VCaP (cell line): Measurements from ENCODE around the gene KCP.

ENCODE experiments used
- H3K27ac ChIP-seq: fragments of 450-650 bp; 2 replicates; pipeline ENCODE4 v1.5.1; 2017
- TF ChIP-seq, protein P1 (sequence below): fragments of 450-650 bp; conservative IDR thresholded peaks from 2 replicates; pipeline ENCODE4 v1.5.1; 2017; ENCODE audit warnings: mild to moderate bottlenecking, moderate library complexity

Gene KCP

DNA sequence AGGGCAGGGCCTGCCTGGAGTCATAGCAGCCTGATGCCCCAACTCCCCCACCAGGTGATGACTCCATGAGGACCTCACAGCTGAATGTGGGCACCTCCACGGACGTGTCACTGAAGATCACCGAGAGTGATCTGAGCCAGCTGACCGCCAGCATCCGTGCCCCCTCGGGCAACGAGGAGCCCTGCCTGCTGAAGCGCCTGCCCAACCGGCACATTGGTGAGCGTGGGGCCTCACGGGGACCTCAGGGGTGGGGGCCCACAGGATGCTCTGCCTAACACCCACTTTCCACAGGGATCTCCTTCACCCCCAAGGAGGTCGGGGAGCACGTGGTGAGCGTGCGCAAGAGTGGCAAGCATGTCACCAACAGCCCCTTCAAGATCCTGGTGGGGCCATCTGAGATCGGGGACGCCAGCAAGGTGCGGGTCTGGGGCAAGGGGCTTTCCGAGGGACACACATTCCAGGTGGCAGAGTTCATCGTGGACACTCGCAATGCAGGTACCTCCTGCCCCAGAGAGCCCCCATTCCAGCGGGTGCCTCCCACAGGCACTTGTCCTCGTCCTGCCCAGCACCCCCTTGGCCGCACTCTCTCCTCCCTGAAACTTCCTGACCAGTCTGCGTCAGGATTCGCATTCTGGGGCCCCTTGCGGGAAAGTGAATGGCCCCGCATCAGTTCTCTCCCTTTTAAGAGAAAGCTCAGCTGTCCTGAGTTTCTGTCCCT lies 57.8 kb downstream of the KCP start:
- H3K27ac ChIP-seq, result no peak overlapping the region
- TF ChIP-seq, protein P1, sequence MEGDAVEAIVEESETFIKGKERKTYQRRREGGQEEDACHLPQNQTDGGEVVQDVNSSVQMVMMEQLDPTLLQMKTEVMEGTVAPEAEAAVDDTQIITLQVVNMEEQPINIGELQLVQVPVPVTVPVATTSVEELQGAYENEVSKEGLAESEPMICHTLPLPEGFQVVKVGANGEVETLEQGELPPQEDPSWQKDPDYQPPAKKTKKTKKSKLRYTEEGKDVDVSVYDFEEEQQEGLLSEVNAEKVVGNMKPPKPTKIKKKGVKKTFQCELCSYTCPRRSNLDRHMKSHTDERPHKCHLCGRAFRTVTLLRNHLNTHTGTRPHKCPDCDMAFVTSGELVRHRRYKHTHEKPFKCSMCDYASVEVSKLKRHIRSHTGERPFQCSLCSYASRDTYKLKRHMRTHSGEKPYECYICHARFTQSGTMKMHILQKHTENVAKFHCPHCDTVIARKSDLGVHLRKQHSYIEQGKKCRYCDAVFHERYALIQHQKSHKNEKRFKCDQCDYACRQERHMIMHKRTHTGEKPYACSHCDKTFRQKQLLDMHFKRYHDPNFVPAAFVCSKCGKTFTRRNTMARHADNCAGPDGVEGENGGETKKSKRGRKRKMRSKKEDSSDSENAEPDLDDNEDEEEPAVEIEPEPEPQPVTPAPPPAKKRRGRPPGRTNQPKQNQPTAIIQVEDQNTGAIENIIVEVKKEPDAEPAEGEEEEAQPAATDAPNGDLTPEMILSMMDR, result no peak

DNA sequence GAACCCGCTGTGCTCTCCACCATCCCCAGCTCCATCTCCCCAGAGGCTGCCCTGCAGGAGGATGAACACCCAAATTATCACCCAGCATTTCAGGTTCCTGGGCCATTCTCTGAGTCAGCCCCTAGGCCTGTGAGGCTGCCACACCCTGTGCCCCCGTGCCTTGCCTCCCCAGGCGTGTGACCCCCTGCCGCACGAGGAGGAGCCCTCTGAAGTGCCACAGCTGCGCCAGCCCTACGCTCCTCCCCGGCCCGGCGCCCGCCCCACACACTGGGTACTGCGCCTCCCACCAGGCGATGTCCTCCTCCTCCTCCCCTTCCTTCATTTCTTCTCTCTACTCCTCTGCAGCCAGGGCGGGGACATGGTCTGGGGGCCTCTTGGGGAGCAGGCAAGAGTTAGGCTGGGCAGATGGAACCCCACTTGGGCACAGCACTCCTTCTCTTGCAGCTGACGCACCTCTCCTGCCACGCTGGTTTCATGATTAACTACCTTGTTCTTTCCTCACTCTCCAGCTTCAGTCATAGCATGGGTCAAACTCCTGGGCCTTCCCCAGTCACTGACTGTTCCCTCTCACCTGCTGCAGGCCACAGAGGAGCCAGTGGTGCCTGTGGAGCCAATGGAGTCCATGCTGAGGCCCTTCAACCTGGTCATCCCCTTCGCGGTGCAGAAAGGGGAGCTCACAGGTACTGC lies 60.6 kb downstream of the KCP start:
- TF ChIP-seq, protein P1, result no peak
- no peak overlapping the region for H3K27ac ChIP-seq

DNA sequence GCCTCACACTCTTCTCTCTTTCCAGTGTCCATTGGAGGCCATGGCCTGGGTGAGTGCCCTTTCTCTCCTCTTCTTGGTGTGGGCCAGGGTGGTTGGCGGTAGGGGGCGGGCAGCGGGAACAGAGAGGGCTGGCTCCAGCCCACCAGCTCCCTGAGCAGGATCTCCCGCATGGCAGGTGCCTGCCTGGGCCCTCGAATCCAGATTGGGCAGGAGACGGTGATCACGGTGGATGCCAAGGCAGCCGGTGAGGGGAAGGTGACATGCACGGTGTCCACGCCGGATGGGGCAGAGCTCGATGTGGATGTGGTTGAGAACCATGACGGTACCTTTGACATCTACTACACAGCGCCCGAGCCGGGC lies 61.4 kb downstream of the KCP start:
- H3K27ac ChIP-seq, result no peak overlapping the region
- TF ChIP-seq, protein P1, result no peak

DNA sequence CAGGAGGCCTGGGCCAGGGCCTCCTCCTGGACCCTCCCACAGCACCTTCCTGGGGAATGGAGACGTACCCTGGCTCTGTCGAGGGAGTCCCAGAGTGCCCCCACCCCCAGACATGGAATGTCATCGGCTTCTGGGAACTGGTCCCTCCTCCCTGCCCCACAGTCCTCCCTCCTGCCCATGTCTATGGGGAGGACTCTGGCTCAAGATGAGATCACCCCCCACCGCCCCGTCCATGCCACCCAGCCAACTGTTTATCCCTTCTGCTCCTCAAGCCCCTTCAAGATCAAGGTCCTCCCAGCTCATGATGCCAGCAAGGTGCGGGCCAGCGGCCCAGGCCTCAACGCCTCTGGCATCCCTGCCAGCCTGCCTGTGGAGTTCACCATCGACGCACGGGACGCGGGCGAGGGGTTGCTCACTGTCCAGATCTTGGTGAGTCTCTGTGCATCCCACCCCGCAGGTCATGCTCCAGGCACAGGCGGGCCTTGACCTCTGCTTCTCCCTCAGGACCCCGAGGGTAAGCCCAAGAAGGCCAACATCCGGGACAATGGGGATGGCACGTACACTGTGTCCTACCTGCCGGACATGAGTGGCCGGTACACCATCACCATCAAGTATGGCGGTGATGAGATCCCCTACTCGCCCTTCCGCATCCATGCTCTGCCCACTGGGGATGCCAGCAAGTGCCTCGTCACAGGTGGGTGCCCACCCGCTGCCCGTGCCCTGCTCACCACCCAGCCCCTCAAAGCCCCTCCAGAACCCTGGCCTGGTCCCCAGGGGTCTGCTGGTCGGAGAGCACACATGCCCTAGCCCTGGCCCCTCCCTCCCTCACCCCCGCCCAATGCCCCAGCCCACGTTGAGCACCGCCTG lies 62.0 kb downstream of the KCP start:
- H3K27ac ChIP-seq, result no peak overlapping the region
- TF ChIP-seq, protein P1, result no peak

DNA sequence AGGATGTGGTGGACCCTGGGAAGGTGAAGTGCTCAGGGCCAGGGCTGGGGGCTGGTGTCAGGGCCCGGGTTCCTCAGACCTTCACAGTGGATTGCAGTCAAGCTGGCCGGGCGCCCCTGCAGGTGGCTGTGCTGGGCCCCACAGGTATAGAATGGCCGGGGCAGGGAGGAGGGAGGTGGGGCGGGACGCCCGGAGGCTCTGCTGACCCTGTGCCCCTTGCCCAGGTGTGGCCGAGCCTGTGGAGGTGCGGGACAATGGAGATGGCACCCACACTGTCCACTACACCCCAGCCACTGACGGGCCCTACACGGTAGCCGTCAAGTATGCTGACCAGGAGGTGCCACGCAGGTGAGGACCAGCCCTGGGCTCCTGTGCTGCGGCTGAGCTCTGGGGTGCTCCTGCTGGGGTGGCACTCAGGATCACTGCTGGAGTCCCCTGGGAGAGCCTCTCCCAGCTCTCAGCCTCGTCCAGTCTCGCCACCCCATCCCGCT lies 62.7 kb downstream of the KCP start:
- no peak overlapping the region for H3K27ac ChIP-seq
- TF ChIP-seq, protein P1, result no peak

DNA sequence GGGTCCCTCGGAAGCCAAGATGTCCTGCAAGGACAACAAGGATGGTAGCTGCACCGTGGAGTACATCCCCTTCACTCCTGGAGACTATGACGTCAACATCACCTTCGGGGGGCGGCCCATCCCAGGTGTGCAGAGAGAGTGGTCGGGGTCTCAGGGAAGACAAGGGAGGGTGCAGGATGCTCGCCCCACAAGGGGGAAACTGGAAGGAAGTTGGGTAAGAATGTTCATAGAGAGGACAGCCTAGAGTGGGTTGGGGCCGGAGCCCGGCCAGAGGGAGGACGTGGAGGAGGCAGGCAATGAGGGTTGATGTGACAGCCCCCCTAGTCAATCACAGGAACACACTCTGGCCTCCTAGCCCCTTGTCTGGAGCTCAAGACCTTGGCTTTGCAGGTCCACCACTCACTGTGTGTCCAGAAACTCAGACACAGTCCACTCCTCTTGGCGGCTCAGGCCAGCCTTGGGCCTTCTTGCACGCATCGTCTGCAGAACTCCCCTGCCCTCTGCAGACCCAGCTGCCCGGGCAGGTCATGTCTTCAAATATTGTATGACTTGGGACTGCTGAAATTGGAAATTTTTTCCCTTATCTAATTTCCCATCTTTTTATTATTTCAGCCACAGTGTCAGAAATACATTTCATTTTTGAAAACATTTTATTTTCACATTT lies 63.6 kb downstream of the KCP start:
- TF ChIP-seq, protein P1, result no peak
- H3K27ac ChIP-seq, result no peak overlapping the region
